ENCODE data around the gene BAHCC1.

Gene BAHCC1

GRCh38 chr17:81387100-81388090 is 7.9 kb upstream of the BAHCC1 start:
- no peak for TF ChIP-seq CTCF (IDR thresholded peaks at IDR 0.05; ENCODE audit: extremely low read depth, insufficient read depth, missing control alignments)
- in situ Hi-C loops (cut with MboI; ENCODE audit: low pct_unique_long_range_greater_than_20kb, low sequenced_read_pairs, unreplicated experiment) = no loop called here
- DNase-seq (ENCODE audit: low spot score) = peak; percentile 89

GRCh38 chr17:81388091-81388611 is 7.1 kb upstream of the BAHCC1 start:
- in situ Hi-C loops (cut with MboI; ENCODE audit: low pct_unique_long_range_greater_than_20kb, low sequenced_read_pairs, unreplicated experiment) = no loop called here
- TF ChIP-seq CTCF (IDR thresholded peaks at IDR 0.05; ENCODE audit: extremely low read depth, insufficient read depth, missing control alignments) = no peak
- no peak for DNase-seq (ENCODE audit: low spot score)

GRCh38 chr17:81388612-81389367 is 6.5 kb upstream of the BAHCC1 start:
- in situ Hi-C loops (cut with MboI; ENCODE audit: low pct_unique_long_range_greater_than_20kb, low sequenced_read_pairs, unreplicated experiment) = no loop called here
- no peak for DNase-seq (ENCODE audit: low spot score)
- no peak for TF ChIP-seq CTCF (IDR thresholded peaks at IDR 0.05; ENCODE audit: extremely low read depth, insufficient read depth, missing control alignments)

- TF ChIP-seq CTCF (IDR thresholded peaks at IDR 0.05; ENCODE audit: extremely low read depth, insufficient read depth, missing control alignments) = no peak
- in situ Hi-C loops (cut with MboI; ENCODE audit: low pct_unique_long_range_greater_than_20kb, low sequenced_read_pairs, unreplicated experiment) = no loop called here
- DNase-seq (ENCODE audit: low spot score) = no peak
Observed at GRCh38 chr17:81389585-81389984, 5.7 kb upstream of the BAHCC1 start.

- in situ Hi-C loops (cut with MboI; ENCODE audit: low pct_unique_long_range_greater_than_20kb, low sequenced_read_pairs, unreplicated experiment) = no loop called here
- no peak for TF ChIP-seq CTCF (IDR thresholded peaks at IDR 0.05; ENCODE audit: extremely low read depth, insufficient read depth, missing control alignments)
- no peak for DNase-seq (ENCODE audit: low spot score)
Observed at GRCh38 chr17:81390029-81390872, 5.0 kb upstream of the BAHCC1 start.

- no peak for DNase-seq (ENCODE audit: low spot score)
- in situ Hi-C loops (cut with MboI; ENCODE audit: low pct_unique_long_range_greater_than_20kb, low sequenced_read_pairs, unreplicated experiment) = no loop called here
- no peak for TF ChIP-seq CTCF (IDR thresholded peaks at IDR 0.05; ENCODE audit: extremely low read depth, insufficient read depth, missing control alignments)
Observed at GRCh38 chr17:81390873-81391255, 4.4 kb upstream of the BAHCC1 start.

Measured in GM13977 (cell line).